Measurements from ENCODE around the gene C12orf50. TPM values are rescaled to one million over a fixed set of nuclear protein-coding genes. Genes with fewer than 3 reads are reported as not detected.
"Not testable (repeated sequence)": the region's sequence is repeated elsewhere in the genome, so short reads cannot be mapped to it uniquely, and the experiment has no call there.

The C12orf50 gene
- total and polyA plus RNA-seq, 7 experiments from 2014 or later: 0.11 to 0.16 (median 0.12) TPM; not detected in 4

DNA sequence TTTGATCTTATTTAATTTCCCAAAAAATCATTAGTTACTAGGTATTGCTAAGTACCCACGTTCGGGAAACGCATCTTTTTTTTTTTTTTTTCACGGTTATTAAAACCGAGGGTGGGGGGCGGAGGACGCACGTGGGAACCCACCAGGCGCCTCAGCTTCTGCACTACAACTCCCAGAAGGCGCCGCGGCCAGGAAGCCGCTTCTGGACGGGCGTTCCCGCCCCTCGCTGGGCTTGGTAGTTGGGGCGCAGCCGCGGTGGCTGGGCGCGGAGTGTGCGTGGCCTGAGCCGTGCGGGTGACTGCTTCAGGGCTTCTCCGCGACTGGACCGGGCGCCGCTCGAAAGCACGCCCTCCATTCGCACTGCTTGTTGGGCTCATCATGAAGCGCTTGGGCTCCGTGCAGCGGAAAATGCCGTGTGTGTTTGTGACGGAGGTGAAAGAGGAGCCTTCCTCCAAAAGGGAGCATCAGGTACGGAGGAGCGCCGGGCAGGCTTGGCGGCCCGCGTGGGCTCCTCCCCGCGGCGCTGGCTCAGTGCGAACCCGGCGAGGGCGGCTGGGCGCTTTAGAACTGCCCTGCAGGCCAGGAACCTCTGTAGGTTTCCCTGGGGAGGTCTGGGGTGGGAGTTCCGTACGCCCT, 6.2 kb upstream of the C12orf50 start:
- Mint-ChIP-seq H3K36me3 (peaks cover 0 to 5% (median 0%) of the 10 kb centered on the region in 5 donors), H3K27ac (peak overlapping the region; percentile 86 to 98 (median 92)), H3K27me3 (no peaks in the 10 kb centered on the region), H3K4me1 (peaks cover 22 to 64% (median 53%) of the 10 kb centered on the region in 7 donors), H3K9me3 (peaks cover 0 to 3% (median 0%) of the 10 kb centered on the region in 11 donors), H3K4me3 (peak overlapping the region; percentile 92 to 99 (median 96))
- POLR2A ChIA-PET: interaction anchor here (0.6 to 2.7 kb wide), 3 partner anchors 107 to 1253 kb away, joined by 3 to 14 read pairs (median 3); partner anchors contain the start of genes CEP290 and TMTC3
- Histone ChIP-seq H3K27me3 (ENCODE audit: control insufficient read depth in 2 of 2, insufficient read depth in 2 of 2, low read length in 2 of 2) (no peaks in the 10 kb centered on the region), H3K9me3 (ENCODE audit: control insufficient read depth in 2 of 3, low read length in 3 of 3) (no peaks in the 10 kb centered on the region), H3K4me3 (ENCODE audit: low read length) (peak overlapping the region; percentile 89), H3K36me3 (ENCODE audit: control insufficient read depth in 2 of 3, insufficient read depth in 3 of 3, low read length in 3 of 3) (peaks cover 0 to 4% (median 0%) of the 10 kb centered on the region in 3 experiments), H3K27ac (ENCODE audit: low read depth, low read length) (peak overlapping the region; percentile 81), H3K4me1 (ENCODE audit: control insufficient read depth in 2 of 2, insufficient read depth in 2 of 2, low read length in 2 of 2) (peaks cover 14 to 19% of the 10 kb centered on the region in 2 donors)
- DNase-seq (peak; percentile 75 to 89 (median 85)), ATAC-seq (peak; percentile 99)
- CTCF ChIA-PET: interaction anchor here (0.7 kb wide), 2 partner anchors 1251 to 1697 kb away, joined by 3 to 5 read pairs; no protein-coding TSS in a partner anchor
- intact Hi-C loops (cut with micrococcal nuclease): loop anchor here (1.0 kb wide), 3 partner anchors 107 to 1674 kb away; partner anchors contain the start of genes CEP290 (in 2 of the 2), POC1B (in 2 of the 2) and TMTC3 (in 2 of the 2)

- H3K36me3 ChIP-seq (ENCODE audit: control insufficient read depth in 2 of 3, insufficient read depth in 3 of 3, low read length in 3 of 3); H3K4me3 ChIP-seq (ENCODE audit: low read length); H3K27me3 Mint-ChIP-seq; CTCF ChIA-PET; ATAC-seq; H3K27ac ChIP-seq (ENCODE audit: low read depth, low read length); POLR2A ChIA-PET; intact Hi-C loops (cut with micrococcal nuclease); H3K9me3 Mint-ChIP-seq; H3K4me3 Mint-ChIP-seq; H3K9me3 ChIP-seq (ENCODE audit: control insufficient read depth in 2 of 3, low read length in 3 of 3); H3K36me3 Mint-ChIP-seq; DNase-seq; H3K27ac Mint-ChIP-seq; H3K27me3 ChIP-seq (ENCODE audit: control insufficient read depth in 2 of 2, insufficient read depth in 2 of 2, low read length in 2 of 2); H3K4me1 ChIP-seq (ENCODE audit: control insufficient read depth in 2 of 2, insufficient read depth in 2 of 2, low read length in 2 of 2): not testable (repeated sequence)
- H3K4me1 Mint-ChIP-seq: peaks cover 0 to 23% (median 17%) of the 10 kb centered on the region in 7 donors
These were observed 2.0 kb upstream of the C12orf50 start for GRCh38 chr12:88031161-88031560.

DNA sequence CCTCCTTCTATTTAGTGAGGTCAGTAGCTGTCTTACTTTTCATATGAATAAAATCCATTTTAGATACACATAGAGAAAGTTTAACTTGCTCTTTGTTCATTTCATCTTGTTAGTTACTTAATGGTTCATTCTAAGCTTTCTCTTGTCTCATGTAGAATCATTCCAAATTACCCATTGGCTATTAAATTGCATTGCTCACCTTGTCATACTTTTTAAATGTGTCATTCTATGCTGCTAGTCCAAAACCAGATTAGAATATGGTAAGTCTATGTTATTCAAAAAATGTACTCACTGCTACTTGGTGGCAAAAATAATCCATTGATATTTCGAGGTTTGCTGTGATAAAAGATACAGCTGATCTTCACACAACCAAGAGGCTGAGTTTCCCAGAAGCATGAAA, 3.0 kb downstream of the C12orf50 start:
- H3K9me3 ChIP-seq (ENCODE audit: control insufficient read depth in 2 of 3, low read length in 3 of 3): no peaks in the 10 kb centered on the region
- POLR2A ChIA-PET: no interaction called here

GRCh38 chr12:88017964-88018363, 11.2 kb downstream of the C12orf50 start:
- H3K36me3 Mint-ChIP-seq: peaks cover 0 to 7% (median 5%) of the 10 kb centered on the region in 5 donors
- H3K9me3 ChIP-seq (ENCODE audit: control insufficient read depth in 2 of 3, low read length in 3 of 3): no peaks in the 10 kb centered on the region
- no peaks in the 10 kb centered on the region for H3K4me1 ChIP-seq (ENCODE audit: control insufficient read depth in 2 of 2, insufficient read depth in 2 of 2, low read length in 2 of 2)
- peak overlapping the region in 1 of 9 donors; percentile 18 for H3K27ac Mint-ChIP-seq
- ATAC-seq (no peak), DNase-seq (no peak)
- no peak overlapping the region for H3K4me3 Mint-ChIP-seq
- H3K4me3 ChIP-seq (ENCODE audit: low read length): no peak overlapping the region
- H3K36me3 ChIP-seq (ENCODE audit: control insufficient read depth in 2 of 3, insufficient read depth in 3 of 3, low read length in 3 of 3): no peaks in the 10 kb centered on the region
- H3K27ac ChIP-seq (ENCODE audit: low read depth, low read length): no peak overlapping the region
- peaks cover 0 to 5% of the 10 kb centered on the region in 2 donors for H3K27me3 ChIP-seq (ENCODE audit: control insufficient read depth in 2 of 2, insufficient read depth in 2 of 2, low read length in 2 of 2)
- CTCF ChIA-PET: no interaction called here
- no peaks in the 10 kb centered on the region for H3K4me1 Mint-ChIP-seq
- H3K9me3 Mint-ChIP-seq: peaks cover 3 to 29% (median 9%) of the 10 kb centered on the region in 11 donors
- intact Hi-C loops (cut with micrococcal nuclease): no loop called here
- POLR2A ChIA-PET: no interaction called here
- H3K27me3 Mint-ChIP-seq: peaks cover 9 to 33% (median 21%) of the 10 kb centered on the region in 5 donors

More for the DNA sequence above, 3.0 kb downstream of the C12orf50 start:
- ATAC-seq (no peak), DNase-seq (no peak)
- intact Hi-C loops (cut with micrococcal nuclease): no loop called here
- H3K27ac Mint-ChIP-seq: no peak overlapping the region
- Histone ChIP-seq H3K27ac (ENCODE audit: low read depth, low read length) (no peak overlapping the region), H3K4me3 (ENCODE audit: low read length) (no peak overlapping the region), H3K36me3 (ENCODE audit: control insufficient read depth in 2 of 3, insufficient read depth in 3 of 3, low read length in 3 of 3) (no peaks in the 10 kb centered on the region), H3K4me1 (ENCODE audit: control insufficient read depth in 2 of 2, insufficient read depth in 2 of 2, low read length in 2 of 2) (no peaks in the 10 kb centered on the region), H3K27me3 (ENCODE audit: control insufficient read depth in 2 of 2, insufficient read depth in 2 of 2, low read length in 2 of 2) (no peaks in the 10 kb centered on the region)
- CTCF ChIA-PET: no interaction called here
- H3K4me3 Mint-ChIP-seq: no peak overlapping the region
- no peaks in the 10 kb centered on the region for H3K9me3 Mint-ChIP-seq
- H3K4me1 Mint-ChIP-seq: no peaks in the 10 kb centered on the region
- H3K27me3 Mint-ChIP-seq: peaks cover 0 to 14% (median 0%) of the 10 kb centered on the region in 5 donors
- no peaks in the 10 kb centered on the region for H3K36me3 Mint-ChIP-seq

- ATAC-seq: no peak
- H3K9me3 Mint-ChIP-seq: peaks cover 3 to 29% (median 9%) of the 10 kb centered on the region in 11 donors
- DNase-seq: no peak
- POLR2A ChIA-PET: no interaction called here
- H3K27me3 Mint-ChIP-seq: peaks cover 3 to 43% (median 25%) of the 10 kb centered on the region in 5 donors
- intact Hi-C loops (cut with micrococcal nuclease): loop anchor here in 1 of 2 donors (1.0 kb wide), 1 partner anchor 9 kb away; no protein-coding TSS in a partner anchor
- Histone ChIP-seq H3K27me3 (ENCODE audit: control insufficient read depth in 2 of 2, insufficient read depth in 2 of 2, low read length in 2 of 2) (peaks cover 0 to 5% of the 10 kb centered on the region in 2 donors), H3K36me3 (ENCODE audit: control insufficient read depth in 2 of 3, insufficient read depth in 3 of 3, low read length in 3 of 3) (no peaks in the 10 kb centered on the region), H3K4me3 (ENCODE audit: low read length) (no peak overlapping the region), H3K4me1 (ENCODE audit: control insufficient read depth in 2 of 2, insufficient read depth in 2 of 2, low read length in 2 of 2) (no peaks in the 10 kb centered on the region), H3K27ac (ENCODE audit: low read depth, low read length) (no peak overlapping the region), H3K9me3 (ENCODE audit: control insufficient read depth in 2 of 3, low read length in 3 of 3) (no peaks in the 10 kb centered on the region)
- no peak overlapping the region for H3K27ac Mint-ChIP-seq
- CTCF ChIA-PET: no interaction called here
- no peaks in the 10 kb centered on the region for H3K4me1 Mint-ChIP-seq
- peaks cover 0 to 7% (median 5%) of the 10 kb centered on the region in 5 donors for H3K36me3 Mint-ChIP-seq
- H3K4me3 Mint-ChIP-seq: no peak overlapping the region
These were observed 13.4 kb downstream of the C12orf50 start for GRCh38 chr12:88015825-88016224.

DNA sequence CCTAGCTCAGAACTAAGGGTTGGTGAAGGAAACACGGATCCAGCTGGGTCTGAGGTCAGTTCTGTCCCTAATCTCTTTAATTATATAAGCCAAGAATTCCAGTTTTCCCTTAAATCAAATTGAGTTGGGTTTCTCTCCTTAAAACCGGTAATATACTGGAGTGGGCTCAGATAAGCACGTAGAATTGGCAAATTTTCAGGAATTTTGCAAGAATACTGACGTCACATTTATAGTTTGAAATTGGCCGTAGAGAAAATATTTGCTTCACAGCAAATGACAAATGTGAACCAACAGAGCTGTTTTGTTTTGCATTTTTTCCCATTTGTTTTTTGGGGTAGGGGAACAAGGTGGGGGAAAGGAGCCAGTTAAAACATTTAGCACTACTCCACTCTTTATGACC, 17.4 kb downstream of the C12orf50 start:
- Histone ChIP-seq H3K27me3 (ENCODE audit: control insufficient read depth in 2 of 2, insufficient read depth in 2 of 2, low read length in 2 of 2) (peaks cover 0 to 7% of the 10 kb centered on the region in 2 donors), H3K4me1 (ENCODE audit: control insufficient read depth in 2 of 2, insufficient read depth in 2 of 2, low read length in 2 of 2) (no peaks in the 10 kb centered on the region), H3K36me3 (ENCODE audit: control insufficient read depth in 2 of 3, insufficient read depth in 3 of 3, low read length in 3 of 3) (no peaks in the 10 kb centered on the region), H3K9me3 (ENCODE audit: control insufficient read depth in 2 of 3, low read length in 3 of 3) (no peaks in the 10 kb centered on the region), H3K27ac (ENCODE audit: low read depth, low read length) (no peak overlapping the region), H3K4me3 (ENCODE audit: low read length) (no peak overlapping the region)
- peaks cover 2 to 31% (median 17%) of the 10 kb centered on the region in 5 donors for H3K27me3 Mint-ChIP-seq
- H3K9me3 Mint-ChIP-seq: peaks cover 0 to 6% (median 0%) of the 10 kb centered on the region in 11 donors
- ChIA-PET POLR2A (no interaction called here), CTCF (no interaction called here)
- H3K36me3 Mint-ChIP-seq: no peaks in the 10 kb centered on the region
- no peaks in the 10 kb centered on the region for H3K4me1 Mint-ChIP-seq
- ATAC-seq (no peak), DNase-seq (no peak)
- no peak overlapping the region for H3K4me3 Mint-ChIP-seq
- intact Hi-C loops (cut with micrococcal nuclease): no loop called here
- no peak overlapping the region for H3K27ac Mint-ChIP-seq
